IMR-90 (cell line): ENCODE results near the gene MSI2. TPM values are rescaled to one million over a fixed set of nuclear protein-coding genes. Genes with fewer than 3 reads are reported as not detected.

Experiments used
- ATAC-seq: fragments of 200-7000 bp; cut with Tn5 transposase; 2 replicates; pipeline ENCODE4 v1.9.1; 2020; ENCODE audit warnings: low read depth, mild to moderate bottlenecking, moderate library complexity
- BruUV-seq: library from RNA; stranded (reverse); fragments of 400-500 nt; replicated peaks from 2 replicates; lab custom pipeline; 2021; lab: Mats Ljungman, UMichigan
- CTCF ChIA-PET: fragments of 300-600 bp; formaldehyde crosslinking; extraction: SDS; loops from one replicate; lab custom pipeline; 2021; ENCODE audit warnings: antibody characterized with exemption; lab: Yijun Ruan, JAX
- POLR2A ChIA-PET: fragments of 300-600 bp; sonication (Branson Sonifier 250); formaldehyde crosslinking; loops from one replicate; lab custom pipeline; 2022; ENCODE audit warnings: antibody characterized with exemption; ENCODE audit not compliant: unreplicated experiment; lab: Charles Lee
- DNase-seq: peaks from one replicate; pipeline ENCODE4 v3.0.0; 2013
- H2AFZ ChIP-seq: replicated peaks from 2 replicates; pipeline ENCODE3; 2013; ENCODE audit warnings: low read length, mild to moderate bottlenecking; ENCODE audit not compliant: poor library complexity
- H2AK5ac ChIP-seq: 2 replicates; pipeline ENCODE4 v1.6.1; 2013; ENCODE audit warnings: low read depth, low read length, inconsistent platforms
- H2AK9ac ChIP-seq: replicated peaks from 2 replicates; pipeline ENCODE3; 2013; ENCODE audit warnings: mild to moderate bottlenecking, low read depth, low read length, moderate library complexity; ENCODE audit not compliant: poor library complexity
- H2BK120ac ChIP-seq: 2 replicates; pipeline ENCODE4 v1.6.1; 2013; ENCODE audit warnings: low read depth, low read length, inconsistent platforms
- H2BK15ac ChIP-seq: 3 replicates; pipeline ENCODE4 v1.6.1; 2013; ENCODE audit warnings: low read depth, low read length, inconsistent platforms
- H2BK20ac ChIP-seq: 2 replicates; pipeline ENCODE4 v1.6.1; 2013; ENCODE audit warnings: low read depth, mild to moderate bottlenecking, inconsistent platforms, low read length, moderate library complexity
- H2BK5ac ChIP-seq: 2 replicates; pipeline ENCODE4 v1.6.1; 2013; ENCODE audit warnings: mild to moderate bottlenecking, low read depth, low read length, inconsistent platforms; ENCODE audit not compliant: poor library complexity, severe bottlenecking
- H3K14ac ChIP-seq: replicated peaks from 2 replicates; pipeline ENCODE4 v1.6.1; 2013; ENCODE audit warnings: low read depth, low read length, inconsistent platforms
- H3K18ac ChIP-seq: 2 replicates; pipeline ENCODE4 v1.6.1; 2013; ENCODE audit warnings: low read depth, low read length, control low read depth
- H3K23ac ChIP-seq: 2 replicates; pipeline ENCODE4 v1.6.1; 2013; ENCODE audit warnings: low read depth, low read length, inconsistent platforms
- H3K27ac ChIP-seq: 2 replicates; pipeline ENCODE4 v1.5.1; 2013; ENCODE audit warnings: mild to moderate bottlenecking, control low read depth, low read length; ENCODE audit not compliant: insufficient read depth
- H3K27me3 ChIP-seq: 2 replicates; pipeline ENCODE4 v1.6.1; 2013; ENCODE audit warnings: low read length; ENCODE audit not compliant: control insufficient read depth, insufficient read depth
- H3K36me3 ChIP-seq: 2 replicates; pipeline ENCODE4 v1.6.1; 2013; ENCODE audit warnings: low read length, mixed read lengths; ENCODE audit not compliant: control insufficient read depth, insufficient read depth
- H3K4ac ChIP-seq: 2 replicates; pipeline ENCODE4 v1.6.1; 2013; ENCODE audit warnings: low read depth, low read length, inconsistent platforms
- H3K4me1 ChIP-seq: 2 replicates; pipeline ENCODE4 v1.6.1; 2013; ENCODE audit warnings: low read length, mixed read lengths; ENCODE audit not compliant: control insufficient read depth, insufficient read depth
- H3K4me2 ChIP-seq: 2 replicates; pipeline ENCODE4 v1.6.1; 2013; ENCODE audit warnings: low read depth, mild to moderate bottlenecking, control low read depth, low read length, moderate library complexity
- H3K4me3 ChIP-seq: 2 replicates; pipeline ENCODE4 v1.5.1; 2013; ENCODE audit warnings: low read depth, mild to moderate bottlenecking, control low read depth, low read length, moderate library complexity; ENCODE audit not compliant: insufficient read depth
- H3K56ac ChIP-seq: 2 replicates; pipeline ENCODE4 v1.6.1; 2013; ENCODE audit warnings: low read length, inconsistent platforms; ENCODE audit not compliant: insufficient read depth; ENCODE audit errors: extremely low read depth
- H3K79me1 ChIP-seq, 2 experiments: 2 replicates each; pipeline ENCODE4 v1.6.1; 2013; ENCODE audit warnings: low read length in 2 of 2, inconsistent platforms in 1 of 2, low read depth in 1 of 2
- H3K9ac ChIP-seq: 2 replicates; pipeline ENCODE4 v1.6.1; 2013; ENCODE audit warnings: low read depth, low read length, control low read depth
- H3K9me1 ChIP-seq: 2 replicates; pipeline ENCODE4 v1.6.1; 2013; ENCODE audit warnings: low read length, inconsistent platforms; ENCODE audit not compliant: insufficient read depth
- H3K9me3 ChIP-seq: 2 replicates; pipeline ENCODE4 v1.6.1; 2013; ENCODE audit warnings: low read length; ENCODE audit not compliant: control insufficient read depth, insufficient read depth
- H4K20me1 ChIP-seq: 2 replicates; pipeline ENCODE4 v1.6.1; 2013; ENCODE audit warnings: low read length, inconsistent platforms; ENCODE audit not compliant: insufficient read depth
- H4K5ac ChIP-seq: 2 replicates; pipeline ENCODE4 v1.6.1; 2013; ENCODE audit warnings: mild to moderate bottlenecking, low read depth, low read length, control low read depth
- H4K8ac ChIP-seq, 2 experiments: 2 replicates each; pipeline ENCODE4 v1.6.1; 2013; ENCODE audit warnings: low read depth in 2 of 2, low read length in 2 of 2, control low read depth in 1 of 2, inconsistent platforms in 1 of 2
- H4K91ac ChIP-seq: 2 replicates; pipeline ENCODE4 v1.6.1; 2013; ENCODE audit warnings: low read depth, low read length, inconsistent platforms; ENCODE audit not compliant: insufficient read depth
- CEBPB ChIP-seq: IDR thresholded peaks from 2 replicates; pipeline ENCODE4 v1.6.1; 2012; ENCODE audit warnings: low read depth, low read length, improper control_type of control experiment
- CTCF ChIP-seq: conservative IDR thresholded peaks from 2 replicates; pipeline ENCODE4 v1.5.1; 2012; ENCODE audit warnings: mild to moderate bottlenecking, low read depth, low read length, improper control_type of control experiment
- FOS ChIP-seq: fragments of 150-350 bp; IDR thresholded peaks from 2 replicates; pipeline ENCODE4 v1.6.1; 2016; ENCODE audit warnings: low read depth, low read length
- MAZ ChIP-seq: IDR thresholded peaks from 2 replicates; pipeline ENCODE4 v1.6.1; 2012; ENCODE audit warnings: low read depth, mild to moderate bottlenecking, low read length, improper control_type of control experiment, moderate library complexity, borderline replicate concordance
- MXI1 ChIP-seq: IDR thresholded peaks from 2 replicates; pipeline ENCODE4 v1.6.1; 2012; ENCODE audit warnings: low read depth, mild to moderate bottlenecking, low read length, moderate library complexity, borderline replicate concordance
- NFE2L2 ChIP-seq: fragments of 150-350 bp; IDR thresholded peaks from 2 replicates; pipeline ENCODE4 v1.6.1; 2016; ENCODE audit warnings: low read depth, mild to moderate bottlenecking, low read length
- POLR2A ChIP-seq: IDR thresholded peaks from 2 replicates; pipeline ENCODE4 v1.6.1; 2012; ENCODE audit warnings: mild to moderate bottlenecking, low read depth, low read length
- RAD21 ChIP-seq: IDR thresholded peaks from 2 replicates; pipeline ENCODE4 v1.6.1; 2012; ENCODE audit warnings: low read length, improper control_type of control experiment
- RFX5 ChIP-seq: IDR thresholded peaks from 2 replicates; pipeline ENCODE4 v1.8.0; 2012; ENCODE audit warnings: low read depth, mild to moderate bottlenecking, low read length, moderate library complexity
- SMC3 ChIP-seq: fragments of 150-350 bp; IDR thresholded peaks from 2 replicates; pipeline ENCODE4 v1.6.1; 2016; ENCODE audit warnings: low read depth, mild to moderate bottlenecking, antibody characterized with exemption, low read length, moderate library complexity
- USF2 ChIP-seq: fragments of 150-350 bp; IDR thresholded peaks from 2 replicates; pipeline ENCODE4 v1.6.1; 2017; ENCODE audit warnings: mild to moderate bottlenecking, antibody characterized with exemption, low read length, low read depth
- WGBS, 2 experiments: methylation state at CpG; one replicate each; pipeline versions ENCODE4 v1.1.5 to v1.1.7; 2013; ENCODE audit warnings: missing lambda C conversion rate in 2 of 2; ENCODE audit not compliant: insufficient read length in 1 of 2; ENCODE audit errors: extremely low coverage in 2 of 2; 5-methylcytosine and 5-hydroxymethylcytosine counted together
- dilution Hi-C: fragments of 300-500 bp; cut with HindIII; formaldehyde crosslinking; loops from one replicate; pipeline ENCODE4 v1.14.3; 2018; ENCODE audit warnings: low sequenced_read_pairs; ENCODE audit not compliant: unreplicated experiment
- in situ Hi-C: fragments of 300-500 bp; cut with MboI; formaldehyde crosslinking; loops from 3 replicates; pipeline ENCODE4 v1.14.3; 2019; ENCODE audit warnings: low sequenced_read_pairs, inconsistent platforms, mixed read lengths
- intact Hi-C: fragments of 100-400 bp; cut with micrococcal nuclease; formaldehyde crosslinking; loops from 2 replicates; pipeline ENCODE4 v1.10.0; 2022
- polyA plus RNA-seq, 3 experiments: library from polyadenylated mRNA; depleted of rRNA; stranded (reverse); fragments of >200 nt; gene quantifications; 2 replicates each; pipeline ENCODE4 v1.2.3, GENCODE V29; 2012; ENCODE audit warnings: low replicate concordance in 1 of 3
- total RNA-seq: library from RNA; depleted of rRNA; stranded (reverse); fragments of >200 nt; gene quantifications from 2 replicates; pipeline ENCODE4 v1.2.3, GENCODE V29; 2012

MSI2 gene
- total and polyA plus RNA-seq, 2 of the 4 experiments (the other 2 are of a cell fraction): 13.0 to 16.0 TPM

- Histone ChIP-seq H2BK20ac (no peak overlapping the region), H3K4me2 (no peak overlapping the region), H3K79me1 (no peaks in the 10 kb centered on the region), H3K23ac (no peak overlapping the region), H3K9me1 (peaks cover 3% of the 10 kb centered on the region; the same call in 1 of the 2 replicates), H3K9me3 (peaks cover 3% of the 10 kb centered on the region), H3K4ac (no peak overlapping the region), H3K14ac (no peak overlapping the region), H3K4me3 (no peak overlapping the region), H4K20me1 (no peaks in the 10 kb centered on the region), H3K4me1 (no peaks in the 10 kb centered on the region), H2BK5ac (no peak overlapping the region), H2AFZ (no peak overlapping the region), H4K5ac (no peak overlapping the region), H2AK5ac (no peak overlapping the region), H3K27ac (no peak overlapping the region), H2AK9ac (no peak overlapping the region), H4K8ac (no peak overlapping the region), H3K27me3 (no peaks in the 10 kb centered on the region), H3K56ac (no peak overlapping the region), H3K36me3 (no peaks in the 10 kb centered on the region), H3K18ac (no peak overlapping the region), H2BK120ac (no peak overlapping the region), H2BK15ac (no peak overlapping the region), H3K9ac (no peak overlapping the region), H4K91ac (no peak overlapping the region)
- ChIA-PET CTCF (no interaction called here), POLR2A (no interaction called here)
- BruUV-seq: no TSS peak
- DNase-seq (no peak), ATAC-seq (no peak)
- 91% methylated on average over 4 of the region's 14 CpGs; no CpG with 5 or more reads in 1 of the 2 experiments for WGBS, 2 experiments
- dilution Hi-C loops: no loop called here
- intact Hi-C loops: loop anchor here (10.0 kb wide), 1 partner anchor 459 kb away; no protein-coding TSS in a partner anchor
- in situ Hi-C loops: loop anchor here (10.0 kb wide), 1 partner anchor 151 kb away; the partner anchor contains the start of gene CCDC182
- TF ChIP-seq RFX5 (no peak), CTCF (no peak), MAZ (no peak), SMC3 (no peak), MXI1 (no peak), RAD21 (no peak), POLR2A (no peak), USF2 (no peak), FOS (no peak), NFE2L2 (no peak), CEBPB (no peak)
Measured at GRCh38 chr17:57593739-57594462, 337.6 kb downstream of the MSI2 start.
